Endothelial cell of umbilical vein (primary cell): ENCODE data around the gene SMIM8.

Experiments used
- CTCF ChIP-seq, 2 donors: IDR thresholded peaks; 1 replicate in 1 of 2; 2 replicates in 1 of 2; pipeline ENCODE4 v1.5.1; 2011; ENCODE audit warnings: low read length in 2 of 2, mild to moderate bottlenecking in 2 of 2, moderate library complexity in 2 of 2, control low read depth in 1 of 2, inconsistent platforms in 1 of 2, low read depth in 1 of 2; ENCODE audit not compliant: insufficient read depth in 1 of 2; ENCODE audit errors: extremely low read depth in 1 of 2
- EZH2 ChIP-seq: IDR thresholded peaks from 2 replicates; pipeline ENCODE4 v1.6.1; 2012; ENCODE audit warnings: borderline replicate concordance, low read depth, mild to moderate bottlenecking, moderate library complexity, low read length, inconsistent platforms; ENCODE audit not compliant: severe bottlenecking
- JUN ChIP-seq: IDR thresholded peaks from 2 replicates; pipeline ENCODE4 v1.6.1; 2011; ENCODE audit warnings: borderline replicate concordance, low read depth; ENCODE audit not compliant: insufficient read length, insufficient read depth
- MYC ChIP-seq: IDR thresholded peaks from one replicate; pipeline ENCODE4 v1.6.1; 2011; ENCODE audit warnings: mild to moderate bottlenecking, low read depth, low read length
- POLR2A ChIP-seq: IDR thresholded peaks from 2 replicates; pipeline ENCODE4 v1.6.1; 2012; ENCODE audit warnings: low read depth, mild to moderate bottlenecking, control low read depth, low read length
- TF ChIP-seq, protein P1 (sequence below): IDR thresholded peaks from 2 replicates; pipeline ENCODE4 v1.6.1; 2011; ENCODE audit not compliant: insufficient read depth, insufficient read length

DNA sequence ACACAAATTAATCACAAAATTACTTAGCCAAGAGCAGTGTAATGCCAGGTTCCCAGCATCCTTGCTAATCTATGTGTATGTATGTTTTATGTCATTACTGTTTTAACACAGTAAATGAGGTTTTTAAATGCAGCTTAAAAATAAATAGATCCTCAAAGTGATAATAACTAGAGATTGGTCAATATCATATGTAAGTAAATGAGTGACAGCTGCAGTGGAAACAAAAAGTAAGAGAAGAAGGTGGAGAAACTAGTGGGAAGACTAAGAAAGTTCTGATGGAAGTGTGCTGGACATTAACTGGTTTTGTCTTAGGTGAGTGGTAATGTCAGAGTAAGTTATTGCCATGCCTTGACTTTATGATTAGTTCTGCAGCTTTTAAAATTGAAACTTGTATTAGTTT is 8.6 kb downstream of the SMIM8 start:
- no peak for TF ChIP-seq CTCF (IDR thresholded peaks at IDR 0.05; ENCODE audit: extremely low read depth in 1 of 2, insufficient read depth in 1 of 2, low read depth in 1 of 2, low read length in 2 of 2)
- TF ChIP-seq MYC: no peak
- TF ChIP-seq POLR2A: no peak
- no peak for TF ChIP-seq EZH2
- TF ChIP-seq JUN: no peak
- TF ChIP-seq, protein P1, sequence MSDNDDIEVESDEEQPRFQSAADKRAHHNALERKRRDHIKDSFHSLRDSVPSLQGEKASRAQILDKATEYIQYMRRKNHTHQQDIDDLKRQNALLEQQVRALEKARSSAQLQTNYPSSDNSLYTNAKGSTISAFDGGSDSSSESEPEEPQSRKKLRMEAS: no peak
